Stimulated activated CD8-positive, alpha-beta memory T cell treated with anti-CD3 and anti-CD28 coated beads, Interleukin-4, amount 100 ng/mL, for 4 hours (primary cell): Measurements from ENCODE around the gene TM9SF1.
A peak's percentile ranks its signal among the peaks of the same experiment; 100 is the strongest.

Experiments
- DNase-seq, 2 donors: peaks; one replicate each; pipeline ENCODE4 v3.0.0-alpha.2; 2020; ENCODE audit warnings: low read depth in 2 of 2, low spot score in 1 of 2

The TM9SF1 gene

GRCh38 chr14:24195186-24196070 is at the start of gene TM9SF1:
TSS of gene TM9SF1 (minus strand) at chr14:24195441. CDS start at chr14:24195019, 422 bp downstream.
- DNase-seq = peak; percentile 69 to 79

- no peak for DNase-seq
These were observed 48.1 kb upstream of the TM9SF1 start for GRCh38 chr14:24243336-24243836.

GRCh38 chr14:24241829-24242443 is 46.7 kb upstream of the TM9SF1 start:
- DNase-seq = peak in 1 of 2 donors; percentile 88

- no peak for DNase-seq
These were observed 45.1 kb upstream of the TM9SF1 start for GRCh38 chr14:24240110-24240918.

- DNase-seq = no peak
These were observed 43.3 kb upstream of the TM9SF1 start for GRCh38 chr14:24238527-24239037.

- no peak for DNase-seq
These were observed 42.9 kb upstream of the TM9SF1 start for GRCh38 chr14:24238123-24238522.

- no peak for DNase-seq
These were observed 42.3 kb upstream of the TM9SF1 start for GRCh38 chr14:24237463-24237955.

- no peak for DNase-seq
These were observed 41.6 kb upstream of the TM9SF1 start for GRCh38 chr14:24236689-24237462.

GRCh38 chr14:24235804-24236688 is 40.8 kb upstream of the TM9SF1 start:
- no peak for DNase-seq

- no peak for DNase-seq
These were observed 39.1 kb upstream of the TM9SF1 start for GRCh38 chr14:24234095-24235005.

- DNase-seq = no peak
These were observed 38.3 kb upstream of the TM9SF1 start for GRCh38 chr14:24233538-24233866.

- peak in 1 of 2 donors; percentile 19 for DNase-seq
These were observed 37.6 kb upstream of the TM9SF1 start, which contains the start of gene GMPR2 for GRCh38 chr14:24232645-24233537. TSS of gene GMPR2 (plus strand) at chr14:24232929. CDS start at chr14:24233254, 325 bp downstream.

GRCh38 chr14:24232121-24232644 is 36.9 kb upstream of the TM9SF1 start, which contains the start of gene NEDD8:
TSS of gene NEDD8 (minus strand) at chr14:24232367. CDS start at chr14:24232267, 100 bp downstream.
- DNase-seq = peak; percentile 72 to 75

- no peak for DNase-seq
These were observed 36.3 kb upstream of the TM9SF1 start for GRCh38 chr14:24231263-24232120.

GRCh38 chr14:24228902-24229301 is 33.7 kb upstream of the TM9SF1 start:
- DNase-seq = no peak

- DNase-seq = no peak
These were observed 31.2 kb upstream of the TM9SF1 start for GRCh38 chr14:24226473-24226872.
